Measurements from ENCODE around the gene SLC44A3. TPM values are rescaled to one million over a fixed set of nuclear protein-coding genes. Genes with fewer than 3 reads are reported as not detected.

Gene SLC44A3
- polyA plus RNA-seq, 1 of the 3 experiments (the other 2 are of a cell fraction) = 2.6 TPM

- DNase-seq = peak; percentile 54
- ChIA-PET CTCF (interaction anchor here (1.1 to 7.0 kb wide), 4 partner anchors 12 to 184 kb away, joined by 3 to 39 read pairs (median 22); no protein-coding TSS in a partner anchor), POLR2A (no interaction called here)
- H3K4me2 ChIP-seq = no peak overlapping the region
- peak overlapping the region in 1 of 2 experiments; percentile 11; a peak in 2 of 4 replicates for H3K27ac ChIP-seq (ENCODE audit: low read depth in 2 of 2, low read length in 1 of 2)
- H3K27me3 ChIP-seq (ENCODE audit: insufficient read depth) = no peaks in the 10 kb centered on the region
- WGBS (ENCODE audit: low lambda C conversion rate) = 79% methylated on average over 2 of the region's 2 CpGs
- H3K9ac ChIP-seq = no peak overlapping the region
- TF ChIP-seq RCOR1 (IDR thresholded peaks at IDR 0.05; ENCODE audit: low read length) (peak; percentile 40; the same call in 1 of the 2 replicates), FOSL2 (IDR thresholded peaks at IDR 0.05; ENCODE audit: borderline replicate concordance, low read depth) (no peak), EP300 (IDR thresholded peaks at IDR 0.05; ENCODE audit: borderline replicate concordance in 1 of 2, low read depth in 1 of 2, low read length in 1 of 2) (0 out of 4 replicates have a peak, but pooled peaks of 1 of the 2 experiments have one; percentile 46), PBX3 (IDR thresholded peaks at IDR 0.05) (no peak), JUND (IDR thresholded peaks at IDR 0.05) (no peak), RAD21 (IDR thresholded peaks at IDR 0.05; ENCODE audit: low read length) (peak; percentile 5; the same call in 1 of the 2 replicates), GABPA (IDR thresholded peaks at IDR 0.05; ENCODE audit: low read depth) (no peak), TAF1 (IDR thresholded peaks at IDR 0.05; ENCODE audit: borderline replicate concordance, low read depth, low read length) (no peak), SMC3 (IDR thresholded peaks at IDR 0.05; ENCODE audit: low read depth, low read length) (no peak), GATA2 (CRISPR knock-in tag; IDR thresholded peaks at IDR 0.05) (peak; percentile 89), IRF3 (IDR thresholded peaks at IDR 0.05; ENCODE audit: low read depth, low read length) (no peak), FOXJ3 (CRISPR knock-in tag; IDR thresholded peaks at IDR 0.05) (peak; percentile 30; the same call in 1 of the 2 replicates), RFX5 (IDR thresholded peaks at IDR 0.05; ENCODE audit: low read length) (no peak)
- no peak overlapping the region for H3K4me3 ChIP-seq (ENCODE audit: low read depth in 2 of 2, low read length in 1 of 2)
- H3K9me2 ChIP-seq = no peaks in the 10 kb centered on the region
- no peak overlapping the region for H2AFZ ChIP-seq (ENCODE audit: low read depth)
- H3K79me2 ChIP-seq (ENCODE audit: insufficient read depth) = no peaks in the 10 kb centered on the region
- no peaks in the 10 kb centered on the region for H4K20me1 ChIP-seq (ENCODE audit: insufficient read depth)
- no peaks in the 10 kb centered on the region for H3K9me3 ChIP-seq
- H3F3A ChIP-seq (replicated peaks; ENCODE audit: insufficient read depth) = peaks cover 34% of the 10 kb centered on the region
- peaks cover 25 to 27% of the 10 kb centered on the region in 2 experiments; a peak in 3 of 4 replicates for H3K4me1 ChIP-seq (ENCODE audit: control insufficient read depth in 1 of 2, insufficient read depth in 2 of 2, low read depth in 1 of 2, low read length in 1 of 2)
- H3K36me3 ChIP-seq (replicated peaks in 1 of 2; ENCODE audit: control insufficient read depth in 1 of 2, insufficient read depth in 2 of 2, low read length in 1 of 2) = no peaks in the 10 kb centered on the region
These were observed 39.0 kb downstream of the SLC44A3 start for GRCh38 chr1:94859174-94859573.

- POLR2A ChIA-PET = no interaction called here
- Histone ChIP-seq H3K9me2 (no peaks in the 10 kb centered on the region), H3K27ac (ENCODE audit: low read depth in 2 of 2, low read length in 1 of 2) (peak overlapping the region; percentile 90 to 98), H3K9ac (peak overlapping the region; percentile 67; the same call in 1 of the 2 replicates), H3K4me2 (peak overlapping the region; percentile 83), H4K20me1 (ENCODE audit: insufficient read depth) (no peaks in the 10 kb centered on the region), H2AFZ (ENCODE audit: low read depth) (no peak overlapping the region), H3F3A (replicated peaks; ENCODE audit: insufficient read depth) (peaks cover 42% of the 10 kb centered on the region), H3K4me1 (ENCODE audit: control insufficient read depth in 1 of 2, insufficient read depth in 2 of 2, low read depth in 1 of 2, low read length in 1 of 2) (peaks cover 31 to 46% of the 10 kb centered on the region in 2 experiments), H3K36me3 (replicated peaks in 1 of 2; ENCODE audit: control insufficient read depth in 1 of 2, insufficient read depth in 2 of 2, low read length in 1 of 2) (no peaks in the 10 kb centered on the region), H3K79me2 (ENCODE audit: insufficient read depth) (no peaks in the 10 kb centered on the region), H3K9me3 (no peaks in the 10 kb centered on the region), H3K4me3 (ENCODE audit: low read depth in 2 of 2, low read length in 1 of 2) (no peak overlapping the region), H3K27me3 (ENCODE audit: insufficient read depth) (no peaks in the 10 kb centered on the region)
- CTCF ChIA-PET = interaction anchor here (0.9 to 7.0 kb wide), 8 partner anchors 8 to 381 kb away, joined by 3 to 41 read pairs (median 4); no protein-coding TSS in a partner anchor
- DNase-seq = no peak
- 100% methylated on average over 2 of the region's 2 CpGs for WGBS (ENCODE audit: low lambda C conversion rate)
- no peak for TF ChIP-seq FOXJ3 (CRISPR knock-in tag; IDR thresholded peaks at IDR 0.05)
- TF ChIP-seq ELF1 (IDR thresholded peaks at IDR 0.05) = no peak
- TF ChIP-seq TEAD4 (IDR thresholded peaks at IDR 0.05; ENCODE audit: borderline replicate concordance, insufficient read depth) = no peak
- no peak for TF ChIP-seq RCOR1 (IDR thresholded peaks at IDR 0.05; ENCODE audit: low read length)
- no peak for TF ChIP-seq FOSL2 (IDR thresholded peaks at IDR 0.05; ENCODE audit: borderline replicate concordance, low read depth)
- no peak for TF ChIP-seq RXRA (IDR thresholded peaks at IDR 0.05; ENCODE audit: borderline replicate concordance, low read depth)
- no peak for TF ChIP-seq TAF1 (IDR thresholded peaks at IDR 0.05; ENCODE audit: borderline replicate concordance, low read depth, low read length)
These were observed 42.6 kb downstream of the SLC44A3 start for GRCh38 chr1:94862718-94863117.

Data from SK-N-SH (cell line).